GM10266 (cell line): Measurements from ENCODE around the gene KDM6A.
"Not testable (repeated sequence)": the region's sequence is repeated elsewhere in the genome, so short reads cannot be mapped to it uniquely, and the experiment has no call there.

ENCODE experiments used
- DNase-seq: peaks from one replicate; pipeline ENCODE4 v3.0.0; 2012; ENCODE audit errors: extremely low spot score
- CTCF ChIP-seq: IDR thresholded peaks from 2 replicates; pipeline ENCODE4 v1.5.1; 2012; ENCODE audit warnings: mild to moderate bottlenecking, low read depth; ENCODE audit not compliant: control insufficient read depth, insufficient read depth; ENCODE audit errors: missing control alignments

Gene KDM6A

DNA sequence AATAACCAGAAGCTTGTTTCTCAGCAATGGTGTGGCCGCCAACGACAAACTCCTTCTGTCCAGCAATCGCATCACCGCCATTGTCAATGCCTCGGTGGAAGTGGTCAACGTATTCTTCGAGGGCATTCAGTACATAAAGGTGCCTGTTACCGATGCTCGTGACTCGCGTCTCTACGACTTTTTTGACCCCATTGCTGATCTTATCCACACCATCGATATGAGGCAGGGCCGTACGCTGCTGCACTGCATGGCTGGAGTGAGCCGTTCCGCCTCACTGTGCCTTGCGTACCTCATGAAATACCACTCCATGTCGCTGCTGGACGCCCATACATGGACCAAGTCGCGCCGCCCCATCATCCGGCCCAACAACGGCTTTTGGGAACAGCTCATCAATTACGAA lies 28.8 kb upstream of the KDM6A start:
- TF ChIP-seq CTCF, result no peak
- no peak for DNase-seq

- DNase-seq, result not testable (repeated sequence)
These were observed 22.1 kb upstream of the KDM6A start for GRCh38 chrX:44850891-44851290.

DNA sequence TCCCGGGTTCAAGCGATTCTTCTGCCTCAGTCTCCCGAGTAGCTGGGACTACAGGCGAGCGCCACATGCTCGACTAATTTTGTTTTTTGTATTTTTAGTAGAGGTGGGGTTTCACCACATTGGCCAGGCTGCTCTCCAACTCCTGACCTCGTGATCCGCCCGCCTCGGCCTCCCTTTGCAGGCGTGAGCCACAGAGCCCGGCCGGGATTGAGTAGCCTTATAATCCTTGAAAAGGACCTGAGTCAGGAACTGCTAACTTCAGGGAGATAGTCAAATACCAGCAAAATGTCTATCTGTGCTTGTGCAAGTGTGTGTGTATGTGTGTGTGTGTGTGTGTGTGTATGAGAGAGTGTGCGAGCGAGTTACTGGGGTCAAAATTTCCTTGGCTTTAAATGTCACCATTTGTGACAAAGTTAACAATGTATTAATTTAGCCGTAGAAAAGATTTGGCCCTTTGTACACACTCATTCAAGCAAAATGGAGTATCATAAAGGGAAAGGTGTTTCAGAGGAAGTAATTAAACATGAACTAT lies 1.8 kb upstream of the KDM6A start:
- no peak for TF ChIP-seq CTCF
- DNase-seq, result no peak

GRCh38 chrX:44871931-44872820 lies 812 bp upstream of the KDM6A start:
- peak; percentile 29 for DNase-seq
- TF ChIP-seq CTCF, result no peak

DNA sequence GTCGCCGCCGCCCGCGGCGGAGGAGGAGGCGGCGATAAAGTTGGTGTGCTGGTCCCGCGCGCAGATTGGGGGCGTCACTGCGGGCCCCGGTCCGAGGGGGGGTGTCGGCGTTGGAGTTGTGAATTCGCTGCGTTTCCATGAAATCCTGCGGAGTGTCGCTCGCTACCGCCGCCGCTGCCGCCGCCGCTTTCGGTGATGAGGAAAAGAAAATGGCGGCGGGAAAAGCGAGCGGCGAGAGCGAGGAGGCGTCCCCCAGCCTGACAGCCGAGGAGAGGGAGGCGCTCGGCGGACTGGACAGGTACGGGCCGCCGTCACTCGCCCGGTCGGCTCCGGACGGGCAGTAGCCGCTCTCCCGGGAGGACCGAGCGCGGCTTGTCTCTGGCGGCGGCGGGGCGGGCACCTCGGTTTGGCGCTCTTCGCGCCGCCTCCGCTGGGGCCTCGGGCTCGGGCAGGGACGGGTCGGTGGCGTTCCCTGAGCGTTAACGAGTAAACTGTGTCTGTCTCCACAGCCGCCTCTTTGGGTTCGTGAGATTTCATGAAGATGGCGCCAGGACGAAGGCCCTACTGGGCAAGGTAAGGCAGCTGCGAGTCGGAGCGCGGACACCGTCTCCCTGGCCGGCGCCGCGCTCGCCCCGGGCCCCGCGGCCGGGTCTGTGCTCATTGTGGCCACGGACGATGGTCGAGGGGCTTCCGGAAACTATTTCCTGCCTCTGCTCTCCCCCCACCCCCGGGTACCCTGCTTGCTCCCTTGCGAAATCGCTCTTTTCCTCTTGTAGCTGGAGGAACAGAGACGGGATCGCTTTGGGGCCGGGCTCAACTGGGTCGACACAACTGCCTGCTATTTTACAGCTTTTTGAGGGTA lies 658 bp downstream of the KDM6A start:
- DNase-seq, result peak; percentile 27
- no peak for TF ChIP-seq CTCF

DNA sequence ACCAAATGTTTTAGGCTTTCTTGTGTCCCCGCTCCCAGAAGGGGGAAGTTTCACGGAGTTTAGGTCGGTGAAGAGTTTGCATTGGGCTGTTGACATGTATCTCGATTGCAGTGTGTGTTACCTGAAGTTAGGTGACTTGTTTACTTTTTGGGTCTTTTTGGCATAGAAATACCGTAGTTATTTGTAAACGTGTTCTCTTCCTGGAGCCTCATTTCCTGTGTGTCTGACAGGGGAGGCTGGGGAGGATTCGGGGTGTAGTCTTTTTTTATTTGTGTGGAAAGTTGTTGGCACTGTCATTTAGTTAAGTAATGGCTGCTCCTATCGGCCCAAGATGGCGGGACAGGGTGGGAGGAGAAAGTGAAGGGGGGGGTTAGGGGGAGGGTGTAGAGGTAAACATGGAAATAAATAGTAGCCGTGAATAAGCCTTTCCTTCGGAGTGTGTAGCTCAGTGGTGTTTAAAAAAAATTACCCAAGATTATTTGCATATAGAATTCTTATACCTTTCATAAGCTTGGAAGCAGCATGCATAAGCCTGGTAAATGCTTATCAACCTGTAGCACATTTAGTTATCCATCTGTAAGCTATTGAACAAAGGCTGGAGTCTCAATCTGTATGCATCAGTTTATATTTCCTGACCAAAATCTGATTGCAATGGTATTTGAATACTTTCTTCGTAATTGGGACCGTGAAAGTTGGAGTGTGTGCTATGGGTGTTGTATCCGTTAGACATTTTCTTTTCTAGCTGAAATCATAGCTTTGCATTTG lies 1.6 kb downstream of the KDM6A start:
- DNase-seq, result peak; percentile 35
- no peak for TF ChIP-seq CTCF

GRCh38 chrX:44875185-44875489 lies 2.1 kb downstream of the KDM6A start:
- TF ChIP-seq CTCF, result no peak
- DNase-seq, result no peak
